Stomach smooth muscle (tissue), 2 donors: ENCODE results near the gene ABCA4.

ENCODE experiments used
- H3K27ac ChIP-seq: one replicate; pipeline ENCODE4 v1.7.0; 2013; ENCODE audit warnings: mild to moderate bottlenecking, low read length, inconsistent platforms
- H3K27me3 ChIP-seq, 2 donors: one replicate each; pipeline ENCODE4 v1.7.0; 2013; ENCODE audit warnings: low read length in 2 of 2; ENCODE audit not compliant: insufficient read depth in 2 of 2, control insufficient read depth in 1 of 2
- H3K36me3 ChIP-seq, 2 donors: one replicate each; pipeline ENCODE4 v1.7.0; 2013; ENCODE audit warnings: low read length in 2 of 2; ENCODE audit not compliant: control insufficient read depth in 2 of 2, insufficient read depth in 2 of 2
- H3K4me1 ChIP-seq: one replicate; pipeline ENCODE4 v1.7.0; 2013; ENCODE audit warnings: low read length; ENCODE audit not compliant: control insufficient read depth, insufficient read depth
- H3K4me3 ChIP-seq, 2 donors: one replicate each; pipeline ENCODE4 v1.7.0; 2013; ENCODE audit warnings: low read length in 2 of 2
- H3K9ac ChIP-seq, 2 donors: one replicate each; pipeline ENCODE4 v1.7.0; 2013; ENCODE audit warnings: low read length in 2 of 2, mild to moderate bottlenecking in 1 of 2
- H3K9me3 ChIP-seq, 2 donors: one replicate each; pipeline ENCODE4 v1.7.0; 2013; ENCODE audit warnings: low read length in 2 of 2; ENCODE audit not compliant: control insufficient read depth in 2 of 2
- donor health status: healthy.
- donor health status: Pancreatic carcinoma.

Gene ABCA4

GRCh38 chr1:93969887-93970286 lies 151.1 kb downstream of the ABCA4 start:
- no peak overlapping the region for H3K9ac ChIP-seq
- H3K36me3 ChIP-seq: no peaks in the 10 kb centered on the region
- H3K4me3 ChIP-seq: no peak overlapping the region
- no peaks in the 10 kb centered on the region for H3K27me3 ChIP-seq
- H3K9me3 ChIP-seq: no peaks in the 10 kb centered on the region
- H3K27ac ChIP-seq: no peak overlapping the region
- H3K4me1 ChIP-seq: no peaks in the 10 kb centered on the region

GRCh38 chr1:93969371-93969770 lies 151.6 kb downstream of the ABCA4 start:
- no peaks in the 10 kb centered on the region for H3K9me3 ChIP-seq
- H3K36me3 ChIP-seq: no peaks in the 10 kb centered on the region
- no peak overlapping the region for H3K4me3 ChIP-seq
- no peaks in the 10 kb centered on the region for H3K4me1 ChIP-seq
- H3K27me3 ChIP-seq: no peaks in the 10 kb centered on the region
- H3K9ac ChIP-seq: no peak overlapping the region
- no peak overlapping the region for H3K27ac ChIP-seq

- no peak overlapping the region for H3K9ac ChIP-seq
- no peaks in the 10 kb centered on the region for H3K4me1 ChIP-seq
- no peak overlapping the region for H3K27ac ChIP-seq
These were observed 153.6 kb downstream of the ABCA4 start for GRCh38 chr1:93967306-93967705.

GRCh38 chr1:93965888-93966287 lies 155.1 kb downstream of the ABCA4 start:
- Histone ChIP-seq H3K27ac (no peak overlapping the region), H3K27me3 (no peaks in the 10 kb centered on the region), H3K4me1 (no peaks in the 10 kb centered on the region), H3K36me3 (no peaks in the 10 kb centered on the region), H3K9ac (no peak overlapping the region), H3K9me3 (no peaks in the 10 kb centered on the region), H3K4me3 (no peak overlapping the region)

More at GRCh38 chr1:93967306-93967705, 153.6 kb downstream of the ABCA4 start:
- Histone ChIP-seq H3K27me3 (no peaks in the 10 kb centered on the region), H3K36me3 (no peaks in the 10 kb centered on the region), H3K4me3 (no peak overlapping the region), H3K9me3 (no peaks in the 10 kb centered on the region)

GRCh38 chr1:93965256-93965655 lies 155.7 kb downstream of the ABCA4 start:
- H3K9ac ChIP-seq: no peak overlapping the region
- no peaks in the 10 kb centered on the region for H3K9me3 ChIP-seq
- H3K27ac ChIP-seq: no peak overlapping the region
- H3K27me3 ChIP-seq: no peaks in the 10 kb centered on the region
- no peaks in the 10 kb centered on the region for H3K36me3 ChIP-seq
- H3K4me1 ChIP-seq: no peaks in the 10 kb centered on the region
- H3K4me3 ChIP-seq: no peak overlapping the region

- Histone ChIP-seq H3K27me3 (no peaks in the 10 kb centered on the region), H3K36me3 (no peaks in the 10 kb centered on the region), H3K27ac (no peak overlapping the region), H3K4me1 (no peaks in the 10 kb centered on the region), H3K4me3 (no peak overlapping the region), H3K9me3 (no peaks in the 10 kb centered on the region), H3K9ac (no peak overlapping the region)
These were observed 156.2 kb downstream of the ABCA4 start for GRCh38 chr1:93964777-93965200.

GRCh38 chr1:93964096-93964776 lies 156.7 kb downstream of the ABCA4 start:
- no peak overlapping the region for H3K9ac ChIP-seq
- H3K9me3 ChIP-seq: no peaks in the 10 kb centered on the region
- H3K27me3 ChIP-seq: no peaks in the 10 kb centered on the region
- H3K36me3 ChIP-seq: no peaks in the 10 kb centered on the region
- no peak overlapping the region for H3K4me3 ChIP-seq
- H3K4me1 ChIP-seq: no peaks in the 10 kb centered on the region
- H3K27ac ChIP-seq: no peak overlapping the region

- no peaks in the 10 kb centered on the region for H3K27me3 ChIP-seq
- no peaks in the 10 kb centered on the region for H3K9me3 ChIP-seq
- no peak overlapping the region for H3K4me3 ChIP-seq
- H3K36me3 ChIP-seq: no peaks in the 10 kb centered on the region
- H3K9ac ChIP-seq: no peak overlapping the region
- no peaks in the 10 kb centered on the region for H3K4me1 ChIP-seq
- H3K27ac ChIP-seq: no peak overlapping the region
These were observed 157.4 kb downstream of the ABCA4 start for GRCh38 chr1:93963585-93963984.

- Histone ChIP-seq H3K27ac (no peak overlapping the region), H3K9ac (no peak overlapping the region), H3K4me3 (no peak overlapping the region), H3K4me1 (no peaks in the 10 kb centered on the region), H3K9me3 (no peaks in the 10 kb centered on the region), H3K27me3 (no peaks in the 10 kb centered on the region), H3K36me3 (no peaks in the 10 kb centered on the region)
These were observed 159.0 kb downstream of the ABCA4 start for GRCh38 chr1:93961906-93962305.

- H3K27me3 ChIP-seq: no peaks in the 10 kb centered on the region
- H3K4me3 ChIP-seq: no peak overlapping the region
- peaks cover 0 to 4% of the 10 kb centered on the region in 2 donors for H3K9me3 ChIP-seq
- H3K9ac ChIP-seq: no peak overlapping the region
- H3K27ac ChIP-seq: no peak overlapping the region
- no peaks in the 10 kb centered on the region for H3K4me1 ChIP-seq
- H3K36me3 ChIP-seq: no peaks in the 10 kb centered on the region
These were observed 159.5 kb downstream of the ABCA4 start for GRCh38 chr1:93961443-93961842.

- Histone ChIP-seq H3K4me1 (no peaks in the 10 kb centered on the region), H3K9ac (no peak overlapping the region), H3K9me3 (peaks cover 0 to 7% of the 10 kb centered on the region in 2 donors), H3K27ac (no peak overlapping the region), H3K27me3 (no peaks in the 10 kb centered on the region), H3K36me3 (no peaks in the 10 kb centered on the region), H3K4me3 (no peak overlapping the region)
These were observed 160.3 kb downstream of the ABCA4 start for GRCh38 chr1:93960641-93961147.
